Peyer's patch (tissue), 4 donors: Measurements from ENCODE around the gene CMYA5. TPM values are rescaled to one million over a fixed set of nuclear protein-coding genes. Genes with fewer than 3 reads are reported as not detected.
"Not testable (repeated sequence)": the region's sequence is repeated elsewhere in the genome, so short reads cannot be mapped to it uniquely, and the experiment has no call there.

Experiments used
- DNase-seq, 3 donors: peaks; one replicate each; pipeline ENCODE4 v3.0.0-alpha.2; 2017 to 2019
- H3K27ac ChIP-seq, 4 donors: fragments of 200-600 bp; sonication (generic); one replicate each; pipeline ENCODE4 v1.5.1; 2016 to 2019
- H3K27me3 ChIP-seq, 2 donors: fragments of 200-600 bp; sonication (generic); one replicate each; pipeline ENCODE4 v1.5.1; 2019
- H3K36me3 ChIP-seq, 3 donors: fragments of 200-600 bp; sonication (generic); one replicate each; pipeline ENCODE4 v1.5.1; 2016 to 2019
- H3K4me1 ChIP-seq, 4 donors: fragments of 200-600 bp; sonication (generic); one replicate each; pipeline ENCODE4 v1.5.1; 2016 to 2019
- H3K4me3 ChIP-seq, 4 donors: fragments of 200-600 bp; sonication (generic); 1 replicate in 3 of 4; 2 replicates in 1 of 4; pipeline ENCODE4 v1.5.1; 2016 to 2019; ENCODE audit warnings: mild to moderate bottlenecking in 1 of 4
- H3K9me3 ChIP-seq, 4 donors: fragments of 200-600 bp; sonication (generic); one replicate each; pipeline ENCODE4 v1.5.1; 2016 to 2019; ENCODE audit warnings: mild to moderate bottlenecking in 1 of 4
- CTCF ChIP-seq, 6 experiments: fragments of 450-650 bp in 4 of 6; fragments of 200-600 bp in 2 of 6; sonication (generic) in 1 of 6; IDR thresholded peaks; one replicate each; pipeline ENCODE4 v1.5.1; 2017 to 2019; ENCODE audit warnings: antibody characterized with exemption in 6 of 6, mild to moderate bottlenecking in 3 of 6, moderate library complexity in 1 of 6
- POLR2A ChIP-seq, 2 donors: fragments of 450-650 bp; IDR thresholded peaks; one replicate each; pipeline ENCODE4 v1.5.1; 2017; ENCODE audit warnings: antibody characterized with exemption in 2 of 2, mild to moderate bottlenecking in 2 of 2, moderate library complexity in 2 of 2
- total RNA-seq, 4 donors: library from RNA; depleted of rRNA; stranded (reverse); fragments of >200 nt; gene quantifications; one replicate each; pipeline ENCODE4 v1.1.0, GENCODE V29; 2016

The CMYA5 gene
- total RNA-seq, 4 donors from 2014 or later, result 1.1 to 15.7 (median 2.5) TPM

DNA sequence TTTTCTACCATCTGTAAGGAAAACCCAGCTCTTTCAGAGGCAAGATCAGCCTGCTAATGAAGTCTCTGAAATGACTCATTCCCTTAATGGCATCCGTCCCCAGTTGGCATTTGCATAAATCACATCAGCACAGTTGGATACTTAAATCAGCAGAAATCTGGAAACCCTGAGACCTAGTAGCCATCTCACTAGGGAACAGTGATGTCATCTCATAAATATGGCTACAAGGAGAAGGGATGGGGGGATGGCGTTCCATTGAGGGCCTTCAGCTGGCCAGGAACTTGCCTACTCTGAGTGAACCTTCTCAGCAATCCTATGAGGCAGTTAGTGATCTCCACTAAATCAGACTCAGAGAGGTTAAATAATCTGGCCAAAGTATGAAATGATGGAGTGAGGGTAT, 81.8 kb downstream of the CMYA5 start:
- DNase-seq, result no peak
- TF ChIP-seq CTCF (IDR thresholded peaks at IDR 0.05) (no peak), POLR2A (IDR thresholded peaks at IDR 0.05) (no peak)
- no peaks in the 10 kb centered on the region for H3K36me3 ChIP-seq
- no peak overlapping the region for H3K27ac ChIP-seq
- no peaks in the 10 kb centered on the region for H3K4me1 ChIP-seq
- no peaks in the 10 kb centered on the region for H3K27me3 ChIP-seq
- H3K9me3 ChIP-seq, result no peaks in the 10 kb centered on the region
- no peak overlapping the region for H3K4me3 ChIP-seq

DNA sequence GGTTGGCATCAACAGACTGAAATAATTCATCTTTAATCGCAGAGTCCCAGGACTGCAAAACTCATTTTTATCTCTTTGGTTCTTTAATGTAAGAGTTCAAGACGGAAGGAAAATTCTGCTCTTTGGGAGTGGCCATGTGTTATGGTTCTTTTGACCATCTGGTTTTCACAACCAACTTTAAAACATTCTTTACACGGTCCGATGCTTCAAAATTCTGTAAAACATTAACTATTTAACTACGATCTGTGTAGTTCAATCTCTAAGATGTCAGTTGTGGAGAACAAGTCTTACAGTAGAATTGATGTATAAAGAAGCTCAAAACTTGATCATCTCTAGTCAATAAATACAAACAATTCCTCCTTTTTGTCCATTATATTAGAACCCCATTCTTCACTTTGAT, 83.0 kb downstream of the CMYA5 start:
- Histone ChIP-seq H3K27ac (no peak overlapping the region), H3K4me1 (no peaks in the 10 kb centered on the region), H3K36me3 (no peaks in the 10 kb centered on the region), H3K9me3 (no peaks in the 10 kb centered on the region), H3K4me3 (no peak overlapping the region), H3K27me3 (no peaks in the 10 kb centered on the region)
- no peak for TF ChIP-seq POLR2A (IDR thresholded peaks at IDR 0.05)
- no peak for TF ChIP-seq CTCF (IDR thresholded peaks at IDR 0.05)
- no peak for DNase-seq

DNA sequence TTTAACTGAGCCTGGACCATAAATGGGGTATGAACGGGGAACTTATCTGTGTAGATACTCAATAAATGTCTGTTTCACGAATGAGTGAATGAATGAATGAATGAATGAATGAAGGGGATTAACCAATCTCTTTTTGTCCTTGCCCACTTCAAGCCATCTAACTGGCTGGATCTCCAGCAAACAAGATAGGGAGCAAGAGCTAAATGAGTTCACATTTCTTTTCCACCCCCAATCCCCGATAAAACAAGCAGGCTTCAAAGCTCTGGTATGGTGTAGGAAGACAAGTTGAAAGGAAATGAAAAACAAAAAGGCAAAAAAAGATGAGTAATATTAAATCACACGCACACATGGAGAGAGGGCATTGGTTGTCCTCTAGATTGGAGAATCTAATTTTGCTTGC, 84.0 kb downstream of the CMYA5 start:
- Histone ChIP-seq H3K36me3 (no peaks in the 10 kb centered on the region), H3K9me3 (no peaks in the 10 kb centered on the region), H3K27ac (no peak overlapping the region), H3K4me3 (no peak overlapping the region), H3K4me1 (no peaks in the 10 kb centered on the region), H3K27me3 (no peaks in the 10 kb centered on the region)
- no peak for TF ChIP-seq CTCF (IDR thresholded peaks at IDR 0.05)
- TF ChIP-seq POLR2A (IDR thresholded peaks at IDR 0.05), result no peak
- DNase-seq, result no peak

GRCh38 chr5:79774171-79774854, 84.7 kb downstream of the CMYA5 start:
- H3K9me3 ChIP-seq, result no peaks in the 10 kb centered on the region
- TF ChIP-seq CTCF (IDR thresholded peaks at IDR 0.05), result no peak
- TF ChIP-seq POLR2A (IDR thresholded peaks at IDR 0.05), result no peak
- no peaks in the 10 kb centered on the region for H3K27me3 ChIP-seq
- no peaks in the 10 kb centered on the region for H3K36me3 ChIP-seq
- no peak overlapping the region for H3K27ac ChIP-seq
- H3K4me1 ChIP-seq, result no peaks in the 10 kb centered on the region
- no peak for DNase-seq
- H3K4me3 ChIP-seq, result no peak overlapping the region

- no peaks in the 10 kb centered on the region for H3K9me3 ChIP-seq
- no peak for TF ChIP-seq POLR2A (IDR thresholded peaks at IDR 0.05)
- no peak for TF ChIP-seq CTCF (IDR thresholded peaks at IDR 0.05)
- no peaks in the 10 kb centered on the region for H3K36me3 ChIP-seq
- H3K4me3 ChIP-seq, result no peak overlapping the region
- no peaks in the 10 kb centered on the region for H3K4me1 ChIP-seq
- H3K27me3 ChIP-seq, result no peaks in the 10 kb centered on the region
- DNase-seq, result no peak
- H3K27ac ChIP-seq, result no peak overlapping the region
Observed at GRCh38 chr5:79774855-79775237, 85.2 kb downstream of the CMYA5 start.

DNA sequence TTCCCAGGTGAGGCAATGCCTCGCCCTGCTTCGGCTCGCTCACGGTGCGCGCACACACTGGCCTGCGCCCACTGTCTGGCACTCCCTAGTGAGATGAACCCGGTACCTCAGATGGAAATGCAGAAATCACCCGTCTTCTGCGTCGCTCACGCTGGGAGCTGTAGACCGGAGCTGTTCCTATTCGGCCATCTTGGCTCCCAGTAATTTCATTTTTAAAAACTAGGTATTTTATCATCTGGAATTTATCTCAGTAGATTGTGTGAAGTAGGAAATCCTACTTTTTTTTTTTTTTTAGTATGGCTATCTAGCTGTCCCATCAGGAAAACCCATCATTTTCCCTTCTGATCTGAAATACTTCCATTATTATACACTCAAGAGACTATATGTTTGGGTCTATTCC, 95.1 kb downstream of the CMYA5 start:
- not testable (repeated sequence) for H3K9me3 ChIP-seq, H3K27ac ChIP-seq, H3K27me3 ChIP-seq, DNase-seq, H3K36me3 ChIP-seq, H3K4me1 ChIP-seq
- peak overlapping the region in 2 of 4 donors; percentile 21 to 24 for H3K4me3 ChIP-seq
